GM12875 (cell line): ENCODE results near the gene EP400.

Experiments used
- H3K4me3 ChIP-seq: one replicate; pipeline ENCODE4 v1.5.1; 2011; ENCODE audit warnings: low read depth, low read length, control low read depth
- CTCF ChIP-seq: IDR thresholded peaks from 2 replicates; pipeline ENCODE4 v1.5.1; 2011; ENCODE audit warnings: low read depth, mild to moderate bottlenecking, control low read depth, inconsistent platforms, low read length, moderate library complexity, borderline replicate concordance; ENCODE audit not compliant: insufficient read depth

Gene EP400, protein sequence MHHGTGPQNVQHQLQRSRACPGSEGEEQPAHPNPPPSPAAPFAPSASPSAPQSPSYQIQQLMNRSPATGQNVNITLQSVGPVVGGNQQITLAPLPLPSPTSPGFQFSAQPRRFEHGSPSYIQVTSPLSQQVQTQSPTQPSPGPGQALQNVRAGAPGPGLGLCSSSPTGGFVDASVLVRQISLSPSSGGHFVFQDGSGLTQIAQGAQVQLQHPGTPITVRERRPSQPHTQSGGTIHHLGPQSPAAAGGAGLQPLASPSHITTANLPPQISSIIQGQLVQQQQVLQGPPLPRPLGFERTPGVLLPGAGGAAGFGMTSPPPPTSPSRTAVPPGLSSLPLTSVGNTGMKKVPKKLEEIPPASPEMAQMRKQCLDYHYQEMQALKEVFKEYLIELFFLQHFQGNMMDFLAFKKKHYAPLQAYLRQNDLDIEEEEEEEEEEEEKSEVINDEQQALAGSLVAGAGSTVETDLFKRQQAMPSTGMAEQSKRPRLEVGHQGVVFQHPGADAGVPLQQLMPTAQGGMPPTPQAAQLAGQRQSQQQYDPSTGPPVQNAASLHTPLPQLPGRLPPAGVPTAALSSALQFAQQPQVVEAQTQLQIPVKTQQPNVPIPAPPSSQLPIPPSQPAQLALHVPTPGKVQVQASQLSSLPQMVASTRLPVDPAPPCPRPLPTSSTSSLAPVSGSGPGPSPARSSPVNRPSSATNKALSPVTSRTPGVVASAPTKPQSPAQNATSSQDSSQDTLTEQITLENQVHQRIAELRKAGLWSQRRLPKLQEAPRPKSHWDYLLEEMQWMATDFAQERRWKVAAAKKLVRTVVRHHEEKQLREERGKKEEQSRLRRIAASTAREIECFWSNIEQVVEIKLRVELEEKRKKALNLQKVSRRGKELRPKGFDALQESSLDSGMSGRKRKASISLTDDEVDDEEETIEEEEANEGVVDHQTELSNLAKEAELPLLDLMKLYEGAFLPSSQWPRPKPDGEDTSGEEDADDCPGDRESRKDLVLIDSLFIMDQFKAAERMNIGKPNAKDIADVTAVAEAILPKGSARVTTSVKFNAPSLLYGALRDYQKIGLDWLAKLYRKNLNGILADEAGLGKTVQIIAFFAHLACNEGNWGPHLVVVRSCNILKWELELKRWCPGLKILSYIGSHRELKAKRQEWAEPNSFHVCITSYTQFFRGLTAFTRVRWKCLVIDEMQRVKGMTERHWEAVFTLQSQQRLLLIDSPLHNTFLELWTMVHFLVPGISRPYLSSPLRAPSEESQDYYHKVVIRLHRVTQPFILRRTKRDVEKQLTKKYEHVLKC (N-terminal part only)

DNA sequence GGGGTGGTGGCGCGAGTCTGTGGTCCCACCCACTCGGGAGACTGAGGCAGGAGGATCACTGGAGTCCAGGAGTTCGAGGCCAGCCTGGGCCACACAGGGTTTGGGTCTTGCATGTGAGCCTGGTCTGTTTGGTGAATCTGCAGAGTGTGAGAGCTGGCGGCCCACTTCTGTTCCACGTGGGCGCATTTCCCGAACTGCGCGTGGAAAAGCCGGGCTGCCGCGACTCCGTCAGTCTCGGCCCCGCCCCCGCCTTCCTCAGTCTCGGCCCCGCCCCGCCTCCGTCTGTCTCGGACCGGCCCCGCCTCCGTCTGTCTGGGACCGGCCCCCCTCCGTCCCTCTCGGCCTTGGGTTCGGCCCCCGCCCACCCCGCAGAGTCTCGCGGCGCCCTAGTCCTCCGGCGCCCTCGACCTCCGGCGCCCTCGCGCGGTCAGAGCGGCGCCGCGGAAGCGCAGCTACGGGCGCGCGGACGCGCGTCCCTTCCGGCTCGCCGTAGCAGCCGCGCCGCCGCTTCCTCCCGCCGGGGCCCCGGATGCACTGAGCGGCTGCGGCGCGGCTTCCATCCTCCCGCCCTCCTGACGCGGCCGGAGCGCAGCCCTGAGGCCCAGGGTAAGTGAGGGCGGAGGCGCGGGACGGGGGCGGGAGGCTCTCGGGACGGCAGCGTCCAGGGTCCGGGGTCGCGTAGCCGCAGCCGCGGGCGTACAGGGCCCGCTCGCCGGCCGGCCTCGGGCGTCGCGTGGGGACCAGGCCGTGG lies at the start of gene EP400:
Gene EP400 (plus strand): TSS at position 512 of the 751 bp plus-strand sequence. CDS start 10,678 bp downstream, outside the sequence.
- H3K4me3 ChIP-seq, result peak within 1 kb of the TSS; percentile 93
- TF ChIP-seq CTCF, result peak; percentile 74

DNA sequence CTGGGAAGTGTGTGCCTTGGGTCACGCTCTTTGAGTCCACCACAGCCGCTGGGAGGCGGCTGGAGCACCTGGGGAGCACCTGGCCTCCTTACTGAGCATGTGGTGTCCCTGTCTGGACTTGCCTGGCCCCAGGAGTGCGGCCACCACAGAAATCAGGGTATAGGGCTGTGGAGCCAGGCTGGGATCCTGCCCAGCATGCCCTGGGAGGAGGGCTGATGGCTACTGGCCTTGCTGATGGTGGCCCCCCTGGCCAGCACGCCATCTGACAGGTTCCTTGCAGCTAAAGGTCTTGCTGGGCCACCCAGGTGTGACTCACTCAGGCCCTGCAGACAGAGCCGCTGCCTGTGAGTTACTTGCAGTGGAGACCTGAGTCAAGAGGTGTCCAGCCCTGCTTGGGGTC lies 49.3 kb upstream of the EP400 start:
- TF ChIP-seq CTCF, result no peak
- no peak overlapping the region for H3K4me3 ChIP-seq

- no peak overlapping the region for H3K4me3 ChIP-seq
- TF ChIP-seq CTCF, result no peak
These were observed 48.1 kb upstream of the EP400 start for GRCh38 chr12:131901431-131902331.

DNA sequence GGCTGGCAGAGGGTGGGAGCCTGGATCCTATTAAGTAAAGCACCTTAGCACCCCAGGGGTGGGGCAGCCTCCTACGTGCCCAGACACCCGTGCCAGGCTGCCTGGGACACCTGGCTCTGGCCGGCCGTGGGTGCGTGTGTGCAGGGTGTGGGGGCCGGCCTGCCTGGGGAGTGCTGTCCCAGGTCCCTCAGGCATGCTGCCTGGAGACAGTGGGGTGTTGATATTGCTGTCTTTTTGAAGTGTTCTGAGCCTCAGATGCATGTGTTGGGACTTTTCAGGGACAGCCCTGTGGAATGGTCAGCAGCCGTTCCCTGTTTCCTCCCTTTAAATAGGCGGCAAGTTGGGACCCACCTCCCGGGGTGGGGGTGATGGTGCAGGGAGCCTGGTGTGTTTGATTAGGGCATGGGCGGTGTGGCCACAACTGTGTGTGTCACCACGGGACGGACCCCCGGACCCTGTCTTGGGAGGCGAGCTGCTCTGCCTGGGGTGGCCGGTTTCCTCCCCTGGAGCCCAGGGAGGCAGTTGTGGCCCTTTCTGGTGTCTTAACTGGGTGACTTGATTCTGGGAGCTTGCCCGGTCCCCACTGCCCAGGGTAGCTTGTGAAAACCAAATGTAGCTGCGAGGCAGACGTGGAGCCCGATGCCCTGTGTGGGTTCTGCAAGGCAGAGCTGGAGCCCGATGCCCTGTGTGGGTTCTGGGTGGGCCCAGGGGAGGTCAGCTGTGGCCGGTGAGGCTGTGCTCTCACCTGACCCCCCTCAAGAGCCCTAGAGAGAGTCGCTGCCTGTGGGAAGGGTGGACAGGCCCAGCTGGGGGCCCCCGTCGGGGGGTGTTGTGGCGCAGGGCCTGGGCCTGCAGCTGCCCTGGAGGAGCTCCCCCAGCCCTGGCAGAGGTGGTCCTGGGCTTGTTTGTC lies 47.2 kb upstream of the EP400 start:
- no peak for TF ChIP-seq CTCF

GRCh38 chr12:131903270-131904255 lies 46.2 kb upstream of the EP400 start:
- TF ChIP-seq CTCF, result no peak

More for the DNA sequence above, 47.2 kb upstream of the EP400 start:
- no peak overlapping the region for H3K4me3 ChIP-seq

More at GRCh38 chr12:131903270-131904255, 46.2 kb upstream of the EP400 start:
- no peak overlapping the region for H3K4me3 ChIP-seq
